ENCODE data around the gene LRSAM1.

The LRSAM1 gene

GRCh38 chr9:127467621-127468020 is 16.3 kb downstream of the LRSAM1 start:
- in situ Hi-C loops (cut with MboI; ENCODE audit: low pct_unique_long_range_greater_than_20kb, low sequenced_read_pairs, unreplicated experiment): no loop called here
- TF ChIP-seq CTCF (IDR thresholded peaks at IDR 0.05; ENCODE audit: extremely low read depth, insufficient read depth, missing control alignments): no peak
- DNase-seq (ENCODE audit: low spot score): no peak

- in situ Hi-C loops (cut with MboI; ENCODE audit: low pct_unique_long_range_greater_than_20kb, low sequenced_read_pairs, unreplicated experiment): no loop called here
- TF ChIP-seq CTCF (IDR thresholded peaks at IDR 0.05; ENCODE audit: extremely low read depth, insufficient read depth, missing control alignments): no peak
- DNase-seq (ENCODE audit: low spot score): no peak
Measured at GRCh38 chr9:127470662-127471061, 19.4 kb downstream of the LRSAM1 start.

GRCh38 chr9:127473501-127473900 is 22.2 kb downstream of the LRSAM1 start:
- in situ Hi-C loops (cut with MboI; ENCODE audit: low pct_unique_long_range_greater_than_20kb, low sequenced_read_pairs, unreplicated experiment): no loop called here
- no peak for DNase-seq (ENCODE audit: low spot score)
- TF ChIP-seq CTCF (IDR thresholded peaks at IDR 0.05; ENCODE audit: extremely low read depth, insufficient read depth, missing control alignments): no peak

GRCh38 chr9:127473932-127474331 is 22.6 kb downstream of the LRSAM1 start:
- in situ Hi-C loops (cut with MboI; ENCODE audit: low pct_unique_long_range_greater_than_20kb, low sequenced_read_pairs, unreplicated experiment): no loop called here
- TF ChIP-seq CTCF (IDR thresholded peaks at IDR 0.05; ENCODE audit: extremely low read depth, insufficient read depth, missing control alignments): no peak
- no peak for DNase-seq (ENCODE audit: low spot score)

- DNase-seq (ENCODE audit: low spot score): no peak
- no peak for TF ChIP-seq CTCF (IDR thresholded peaks at IDR 0.05; ENCODE audit: extremely low read depth, insufficient read depth, missing control alignments)
- in situ Hi-C loops (cut with MboI; ENCODE audit: low pct_unique_long_range_greater_than_20kb, low sequenced_read_pairs, unreplicated experiment): no loop called here
Measured at GRCh38 chr9:127474592-127474991, 23.3 kb downstream of the LRSAM1 start.

GRCh38 chr9:127479507-127480081 is 28.3 kb downstream of the LRSAM1 start:
- in situ Hi-C loops (cut with MboI; ENCODE audit: low pct_unique_long_range_greater_than_20kb, low sequenced_read_pairs, unreplicated experiment): no loop called here
- no peak for DNase-seq (ENCODE audit: low spot score)
- TF ChIP-seq CTCF (IDR thresholded peaks at IDR 0.05; ENCODE audit: extremely low read depth, insufficient read depth, missing control alignments): no peak

GRCh38 chr9:127482662-127483061 is 31.4 kb downstream of the LRSAM1 start:
- no peak for TF ChIP-seq CTCF (IDR thresholded peaks at IDR 0.05; ENCODE audit: extremely low read depth, insufficient read depth, missing control alignments)
- in situ Hi-C loops (cut with MboI; ENCODE audit: low pct_unique_long_range_greater_than_20kb, low sequenced_read_pairs, unreplicated experiment): no loop called here
- DNase-seq (ENCODE audit: low spot score): no peak

Data from GM13977 (cell line).